Fibroblast of lung (primary cell): ENCODE results near the gene ZDHHC11. TPM values are rescaled to one million over a fixed set of nuclear protein-coding genes. Genes with fewer than 3 reads are reported as not detected.

Source experiments
- DNase-seq, 2 donors: peaks; one replicate each; pipeline versions ENCODE4 v3.0.0 to v3.0.0-alpha.2; 2010; ENCODE audit warnings: low read depth in 2 of 2
- H2AFZ ChIP-seq: 2 replicates; pipeline ENCODE4 v1.5.1; 2012; ENCODE audit warnings: low read length, control low read depth, inconsistent platforms
- H3K27ac ChIP-seq: 2 replicates; pipeline ENCODE4 v1.5.1; 2011; ENCODE audit warnings: low read length, control low read depth; ENCODE audit not compliant: insufficient read depth
- H3K27me3 ChIP-seq: 2 replicates; pipeline ENCODE4 v1.5.1; 2011; ENCODE audit warnings: mild to moderate bottlenecking, low read length; ENCODE audit not compliant: control insufficient read depth, insufficient read depth
- H3K36me3 ChIP-seq: 2 replicates; pipeline ENCODE4 v1.5.1; 2011; ENCODE audit warnings: low read length; ENCODE audit not compliant: control insufficient read depth, insufficient read depth
- H3K4me1 ChIP-seq: 2 replicates; pipeline ENCODE4 v1.5.1; 2011; ENCODE audit warnings: low read length; ENCODE audit not compliant: control insufficient read depth, insufficient read depth; ENCODE audit errors: extremely low read depth
- H3K4me2 ChIP-seq: 2 replicates; pipeline ENCODE4 v1.5.1; 2011; ENCODE audit warnings: low read length, control low read depth; ENCODE audit not compliant: insufficient read depth; ENCODE audit errors: extremely low read depth
- H3K4me3 ChIP-seq, 4 experiments: fragments of 200-600 bp in 1 of 4; sonication (generic) in 1 of 4; replicated peaks in 1 of 4; 2 replicates each; pipeline ENCODE4 v1.5.1; 2011 to 2016; ENCODE audit warnings: low read length in 4 of 4, low read depth in 3 of 4, mild to moderate bottlenecking in 3 of 4, control low read depth in 2 of 4, inconsistent platforms in 1 of 4, mixed read lengths in 1 of 4; ENCODE audit not compliant: insufficient read depth in 1 of 4; ENCODE audit errors: control extremely low read depth in 1 of 4
- H3K79me2 ChIP-seq: 2 replicates; pipeline ENCODE4 v1.5.1; 2012; ENCODE audit warnings: mild to moderate bottlenecking, low read length, inconsistent platforms; ENCODE audit not compliant: control insufficient read depth, insufficient read depth
- H3K9ac ChIP-seq: 2 replicates; pipeline ENCODE4 v1.5.1; 2011; ENCODE audit warnings: mild to moderate bottlenecking, low read length, control low read depth; ENCODE audit not compliant: insufficient read depth
- H3K9me3 ChIP-seq: 2 replicates; pipeline ENCODE4 v1.5.1; 2012; ENCODE audit warnings: low read depth, low read length; ENCODE audit not compliant: control insufficient read depth, insufficient read depth
- H4K20me1 ChIP-seq: 2 replicates; pipeline ENCODE4 v1.5.1; 2011; ENCODE audit warnings: low read length; ENCODE audit not compliant: control insufficient read depth, insufficient read depth; ENCODE audit errors: extremely low read depth
- CTCF ChIP-seq, 2 donors: IDR thresholded peaks in 1 of 2; conservative IDR thresholded peaks in 1 of 2; 1 replicate in 1 of 2; 2 replicates in 1 of 2; pipeline ENCODE4 v1.5.1; 2011 to 2012; ENCODE audit warnings: low read length in 2 of 2, control low read depth in 1 of 2, inconsistent platforms in 1 of 2, low read depth in 1 of 2, mild to moderate bottlenecking in 1 of 2
- EZH2 ChIP-seq: IDR thresholded peaks from 2 replicates; pipeline ENCODE4 v1.5.1; 2012; ENCODE audit warnings: low read length, control low read depth, mild to moderate bottlenecking; ENCODE audit errors: missing control alignments
- polyA plus RNA-seq, 2 donors: library from polyadenylated mRNA; depleted of rRNA in 1 of 2; stranded (reverse) in 1 of 2; unstranded in 1 of 2; fragments of >200 nt; gene quantifications; 2 replicates each; pipeline ENCODE4 v1.2.1, GENCODE V29; 2011 to 2012; ENCODE audit warnings: missing spikeins in 1 of 2
- total RNA-seq: library from RNA; depleted of rRNA; stranded (reverse); fragments of >200 nt; gene quantifications from 2 replicates; pipeline ENCODE4 v1.2.1, GENCODE V29; 2014

Gene ZDHHC11
- total and polyA plus RNA-seq, 2 donors (not counting 1 experiment from before 2014, with no cell fraction given) = 0.23 to 2.5 TPM

- no peaks in the 10 kb centered on the region for H3K9me3 ChIP-seq
- H3K27me3 ChIP-seq = peaks cover 4% of the 10 kb centered on the region
- no peak overlapping the region for H3K9ac ChIP-seq
- no peaks in the 10 kb centered on the region for H3K4me1 ChIP-seq
- H4K20me1 ChIP-seq = no peaks in the 10 kb centered on the region
- no peak for DNase-seq
- no peak overlapping the region for H3K4me2 ChIP-seq
- no peak overlapping the region for H2AFZ ChIP-seq
- H3K4me3 ChIP-seq = no peak overlapping the region
- no peaks in the 10 kb centered on the region for H3K79me2 ChIP-seq
- TF ChIP-seq CTCF (conservative IDR thresholded peaks at IDR 0.05 in 1 of 2, IDR thresholded peaks at IDR 0.05 in 1 of 2; ENCODE audit: low read depth in 1 of 2, low read length in 2 of 2) = no peak
- TF ChIP-seq EZH2 = no peak
- H3K36me3 ChIP-seq = no peaks in the 10 kb centered on the region
- no peak overlapping the region for H3K27ac ChIP-seq
Observed at GRCh38 chr5:757931-758697, 92.7 kb downstream of the ZDHHC11 start.

GRCh38 chr5:757346-757930 lies 93.3 kb downstream of the ZDHHC11 start:
- Histone ChIP-seq H3K4me1 (no peaks in the 10 kb centered on the region), H3K27ac (no peak overlapping the region), H3K9me3 (no peaks in the 10 kb centered on the region), H3K4me2 (no peak overlapping the region), H2AFZ (no peak overlapping the region), H3K36me3 (no peaks in the 10 kb centered on the region), H3K79me2 (no peaks in the 10 kb centered on the region), H4K20me1 (no peaks in the 10 kb centered on the region), H3K27me3 (peaks cover 4% of the 10 kb centered on the region), H3K9ac (no peak overlapping the region), H3K4me3 (no peak overlapping the region)
- DNase-seq = no peak
- TF ChIP-seq EZH2 (no peak), CTCF (conservative IDR thresholded peaks at IDR 0.05 in 1 of 2, IDR thresholded peaks at IDR 0.05 in 1 of 2; ENCODE audit: low read depth in 1 of 2, low read length in 2 of 2) (no peak)

GRCh38 chr5:756865-757345 lies 93.9 kb downstream of the ZDHHC11 start:
- Histone ChIP-seq H3K27ac (no peak overlapping the region), H3K4me3 (no peak overlapping the region), H2AFZ (no peak overlapping the region), H3K4me2 (no peak overlapping the region), H4K20me1 (no peaks in the 10 kb centered on the region), H3K36me3 (no peaks in the 10 kb centered on the region), H3K9ac (no peak overlapping the region), H3K9me3 (no peaks in the 10 kb centered on the region), H3K79me2 (no peaks in the 10 kb centered on the region), H3K27me3 (peaks cover 4% of the 10 kb centered on the region), H3K4me1 (no peaks in the 10 kb centered on the region)
- no peak for DNase-seq
- TF ChIP-seq CTCF (conservative IDR thresholded peaks at IDR 0.05 in 1 of 2, IDR thresholded peaks at IDR 0.05 in 1 of 2; ENCODE audit: low read depth in 1 of 2, low read length in 2 of 2) (no peak), EZH2 (no peak)
